ENCODE results near the gene IL9.

Gene IL9

GRCh38 chr5:135850231-135850630 lies 45.4 kb downstream of the IL9 start:
- H3K79me2 ChIP-seq (ENCODE audit: insufficient read depth, low read length) = no peaks in the 10 kb centered on the region
- no peak overlapping the region for H3K4me2 ChIP-seq (ENCODE audit: low read depth, low read length, poor library complexity, severe bottlenecking)
- no peaks in the 10 kb centered on the region for H3K36me3 ChIP-seq (ENCODE audit: low read length)
- no peak overlapping the region for H3K9ac ChIP-seq (ENCODE audit: low read length)
- no peaks in the 10 kb centered on the region for H3K9me2 ChIP-seq (replicated peaks; ENCODE audit: insufficient read depth, low read length)
- no peak overlapping the region for H3K4me3 ChIP-seq (ENCODE audit: insufficient read depth, low read length, poor library complexity, severe bottlenecking)
- H3F3A ChIP-seq (ENCODE audit: insufficient read depth) = no peaks in the 10 kb centered on the region
- H3K9me3 ChIP-seq (ENCODE audit: insufficient read depth, low read length) = no peaks in the 10 kb centered on the region
- H3K27ac ChIP-seq (ENCODE audit: low read depth, low read length) = no peak overlapping the region
- no peaks in the 10 kb centered on the region for H4K20me1 ChIP-seq (ENCODE audit: low read depth, low read length)
- TF ChIP-seq EZH2phosphoT487 (conservative IDR thresholded peaks at IDR 0.05; ENCODE audit: low read length) (no peak), CTCF (IDR thresholded peaks at IDR 0.05; ENCODE audit: insufficient read depth, low read length, poor library complexity, severe bottlenecking) (no peak)
- no peak overlapping the region for H2AFZ ChIP-seq (ENCODE audit: low read depth, low read length, severe bottlenecking)
- H3K27me3 ChIP-seq (ENCODE audit: low read length) = no peaks in the 10 kb centered on the region

- Histone ChIP-seq H3F3A (ENCODE audit: insufficient read depth) (no peaks in the 10 kb centered on the region), H3K9ac (ENCODE audit: low read length) (no peak overlapping the region), H4K20me1 (ENCODE audit: low read depth, low read length) (no peaks in the 10 kb centered on the region), H3K9me2 (replicated peaks; ENCODE audit: insufficient read depth, low read length) (no peaks in the 10 kb centered on the region), H3K4me2 (ENCODE audit: low read depth, low read length, poor library complexity, severe bottlenecking) (no peak overlapping the region), H3K36me3 (ENCODE audit: low read length) (no peaks in the 10 kb centered on the region), H3K27me3 (ENCODE audit: low read length) (no peaks in the 10 kb centered on the region), H3K9me3 (ENCODE audit: insufficient read depth, low read length) (no peaks in the 10 kb centered on the region), H2AFZ (ENCODE audit: low read depth, low read length, severe bottlenecking) (no peak overlapping the region), H3K27ac (ENCODE audit: low read depth, low read length) (no peak overlapping the region), H3K4me3 (ENCODE audit: insufficient read depth, low read length, poor library complexity, severe bottlenecking) (no peak overlapping the region), H3K79me2 (ENCODE audit: insufficient read depth, low read length) (no peaks in the 10 kb centered on the region)
- no peak for TF ChIP-seq CTCF (IDR thresholded peaks at IDR 0.05; ENCODE audit: insufficient read depth, low read length, poor library complexity, severe bottlenecking)
- TF ChIP-seq EZH2phosphoT487 (conservative IDR thresholded peaks at IDR 0.05; ENCODE audit: low read length) = no peak
These were observed 47.7 kb downstream of the IL9 start for GRCh38 chr5:135847976-135848375.

GRCh38 chr5:135846311-135846710 lies 49.3 kb downstream of the IL9 start:
- no peak overlapping the region for H3K4me3 ChIP-seq (ENCODE audit: insufficient read depth, low read length, poor library complexity, severe bottlenecking)
- H3K9ac ChIP-seq (ENCODE audit: low read length) = no peak overlapping the region
- H3K27ac ChIP-seq (ENCODE audit: low read depth, low read length) = no peak overlapping the region
- no peaks in the 10 kb centered on the region for H3K79me2 ChIP-seq (ENCODE audit: insufficient read depth, low read length)
- H3K4me2 ChIP-seq (ENCODE audit: low read depth, low read length, poor library complexity, severe bottlenecking) = no peak overlapping the region
- no peaks in the 10 kb centered on the region for H3K27me3 ChIP-seq (ENCODE audit: low read length)
- H3K9me3 ChIP-seq (ENCODE audit: insufficient read depth, low read length) = no peaks in the 10 kb centered on the region
- no peak overlapping the region for H2AFZ ChIP-seq (ENCODE audit: low read depth, low read length, severe bottlenecking)
- H4K20me1 ChIP-seq (ENCODE audit: low read depth, low read length) = no peaks in the 10 kb centered on the region
- no peaks in the 10 kb centered on the region for H3K9me2 ChIP-seq (replicated peaks; ENCODE audit: insufficient read depth, low read length)
- no peaks in the 10 kb centered on the region for H3F3A ChIP-seq (ENCODE audit: insufficient read depth)
- no peak for TF ChIP-seq CTCF (IDR thresholded peaks at IDR 0.05; ENCODE audit: insufficient read depth, low read length, poor library complexity, severe bottlenecking)
- no peak for TF ChIP-seq EZH2phosphoT487 (conservative IDR thresholded peaks at IDR 0.05; ENCODE audit: low read length)
- H3K36me3 ChIP-seq (ENCODE audit: low read length) = no peaks in the 10 kb centered on the region
